Osteoblast (primary cell): ENCODE measurements around the gene NINJ1. TPM values are rescaled to one million over a fixed set of nuclear protein-coding genes. Genes with fewer than 3 reads are reported as not detected.

Experiments
- DNase-seq: peaks from one replicate; pipeline ENCODE4 v3.0.0; 2011; ENCODE audit warnings: low spot score, mixed read lengths; ENCODE audit not compliant: insufficient read length; ENCODE audit errors: missing footprints
- H2AFZ ChIP-seq: 2 replicates; pipeline ENCODE4 v1.6.0; 2011; ENCODE audit warnings: mild to moderate bottlenecking, low read length
- H3K27ac ChIP-seq: 2 replicates; pipeline ENCODE4 v1.5.1; 2011; ENCODE audit warnings: mild to moderate bottlenecking, low read depth, low read length, moderate library complexity
- H3K27me3 ChIP-seq: 2 replicates; pipeline ENCODE4 v1.6.0; 2012; ENCODE audit warnings: mild to moderate bottlenecking, control low read depth, inconsistent platforms, low read length, moderate library complexity; ENCODE audit not compliant: insufficient read depth
- H3K36me3 ChIP-seq: 2 replicates; pipeline ENCODE4 v1.5.1; 2011; ENCODE audit warnings: mild to moderate bottlenecking, low read length, control low read depth, moderate library complexity; ENCODE audit not compliant: insufficient read depth
- H3K4me1 ChIP-seq: 2 replicates; pipeline ENCODE4 v1.5.1; 2011; ENCODE audit warnings: mild to moderate bottlenecking, low read length, control low read depth, moderate library complexity; ENCODE audit not compliant: insufficient read depth
- H3K4me2 ChIP-seq: 2 replicates; pipeline ENCODE4 v1.6.0; 2011; ENCODE audit warnings: mild to moderate bottlenecking, low read length; ENCODE audit not compliant: insufficient read depth
- H3K4me3 ChIP-seq: fragments of 200-600 bp; sonication (generic); 3 replicates; pipeline ENCODE4 v1.5.1; 2012; ENCODE audit warnings: mild to moderate bottlenecking, low read length, inconsistent platforms; ENCODE audit not compliant: insufficient read depth
- H3K79me2 ChIP-seq: 2 replicates; pipeline ENCODE4 v1.6.0; 2012; ENCODE audit warnings: mild to moderate bottlenecking, low read length, control low read depth, inconsistent platforms; ENCODE audit not compliant: insufficient read depth
- H3K9me3 ChIP-seq: 2 replicates; pipeline ENCODE4 v1.5.1; 2011; ENCODE audit warnings: low read depth, low read length, control low read depth
- H4K20me1 ChIP-seq: 2 replicates; pipeline ENCODE4 v1.6.0; 2012; ENCODE audit warnings: mild to moderate bottlenecking, low read length, control low read depth; ENCODE audit not compliant: insufficient read depth
- CTCF ChIP-seq: IDR thresholded peaks from 2 replicates; pipeline ENCODE4 v1.5.1; 2011; ENCODE audit warnings: mild to moderate bottlenecking, low read depth, low read length, moderate library complexity; ENCODE audit errors: extremely low read depth
- total RNA-seq: library from RNA; depleted of rRNA; stranded (reverse); fragments of >200 nt; gene quantifications from 2 replicates; pipeline ENCODE4 v1.2.3, GENCODE V29; 2012

NINJ1 gene
- total RNA-seq, 1 donor, result 34.7 TPM

GRCh38 chr9:93133681-93134014, 403 bp downstream of the NINJ1 start:
- peak overlapping the region; percentile 96 for H3K27ac ChIP-seq
- TF ChIP-seq CTCF, result no peak
- peak overlapping the region; percentile 82 for H3K4me3 ChIP-seq
- peaks cover 32% of the 10 kb centered on the region for H4K20me1 ChIP-seq
- peak overlapping the region; percentile 72 for H2AFZ ChIP-seq
- peaks cover 19% of the 10 kb centered on the region for H3K4me1 ChIP-seq
- peak; percentile 99 for DNase-seq
- H3K4me2 ChIP-seq, result peak overlapping the region; percentile 94
- H3K27me3 ChIP-seq, result no peaks in the 10 kb centered on the region
- no peaks in the 10 kb centered on the region for H3K36me3 ChIP-seq
- peaks cover 28% of the 10 kb centered on the region for H3K79me2 ChIP-seq
- no peaks in the 10 kb centered on the region for H3K9me3 ChIP-seq

GRCh38 chr9:93132946-93133680, 938 bp downstream of the NINJ1 start:
- peak overlapping the region; percentile 42 for H2AFZ ChIP-seq
- H3K27ac ChIP-seq, result peak overlapping the region; percentile 96
- peaks cover 33% of the 10 kb centered on the region for H3K79me2 ChIP-seq
- no peaks in the 10 kb centered on the region for H3K9me3 ChIP-seq
- no peaks in the 10 kb centered on the region for H3K36me3 ChIP-seq
- H3K4me2 ChIP-seq, result peak overlapping the region; percentile 94
- peaks cover 19% of the 10 kb centered on the region for H3K4me1 ChIP-seq
- TF ChIP-seq CTCF, result no peak
- no peaks in the 10 kb centered on the region for H3K27me3 ChIP-seq
- peak overlapping the region; percentile 82 for H3K4me3 ChIP-seq
- peaks cover 33% of the 10 kb centered on the region for H4K20me1 ChIP-seq
- DNase-seq, result peak; percentile 91

- Histone ChIP-seq H2AFZ (peak overlapping the region; percentile 42), H3K4me2 (peak overlapping the region; percentile 94), H4K20me1 (peaks cover 35% of the 10 kb centered on the region), H3K27ac (peak overlapping the region; percentile 96), H3K27me3 (no peaks in the 10 kb centered on the region), H3K79me2 (peaks cover 36% of the 10 kb centered on the region), H3K4me1 (peaks cover 19% of the 10 kb centered on the region), H3K36me3 (no peaks in the 10 kb centered on the region), H3K9me3 (no peaks in the 10 kb centered on the region), H3K4me3 (peak overlapping the region; percentile 82)
- DNase-seq, result peak; percentile 96
- no peak for TF ChIP-seq CTCF
These were observed 1.6 kb downstream of the NINJ1 start for GRCh38 chr9:93132287-93132927.

- H3K36me3 ChIP-seq, result no peaks in the 10 kb centered on the region
These were observed 2.3 kb downstream of the NINJ1 start for GRCh38 chr9:93131599-93132286.

More at GRCh38 chr9:93131599-93132286, 2.3 kb downstream of the NINJ1 start:
- peaks cover 42% of the 10 kb centered on the region for H3K79me2 ChIP-seq
- no peak overlapping the region for H3K4me2 ChIP-seq
- TF ChIP-seq CTCF, result no peak
- peaks cover 19% of the 10 kb centered on the region for H3K4me1 ChIP-seq
- no peak overlapping the region for H2AFZ ChIP-seq
- DNase-seq, result peak; percentile 31
- H3K9me3 ChIP-seq, result no peaks in the 10 kb centered on the region
- no peaks in the 10 kb centered on the region for H3K27me3 ChIP-seq
- H3K27ac ChIP-seq, result no peak overlapping the region
- H3K4me3 ChIP-seq, result no peak overlapping the region
- peaks cover 42% of the 10 kb centered on the region for H4K20me1 ChIP-seq
